ENCODE results near the gene TCF19. TPM values are rescaled to one million over a fixed set of nuclear protein-coding genes. Genes with fewer than 3 reads are reported as not detected.
A peak's percentile ranks its signal among the peaks of the same experiment; 100 is the strongest.

TCF19 gene, protein sequence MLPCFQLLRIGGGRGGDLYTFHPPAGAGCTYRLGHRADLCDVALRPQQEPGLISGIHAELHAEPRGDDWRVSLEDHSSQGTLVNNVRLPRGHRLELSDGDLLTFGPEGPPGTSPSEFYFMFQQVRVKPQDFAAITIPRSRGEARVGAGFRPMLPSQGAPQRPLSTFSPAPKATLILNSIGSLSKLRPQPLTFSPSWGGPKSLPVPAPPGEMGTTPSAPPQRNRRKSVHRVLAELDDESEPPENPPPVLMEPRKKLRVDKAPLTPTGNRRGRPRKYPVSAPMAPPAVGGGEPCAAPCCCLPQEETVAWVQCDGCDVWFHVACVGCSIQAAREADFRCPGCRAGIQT
- polyA plus RNA-seq, result 14.9 TPM

DNA sequence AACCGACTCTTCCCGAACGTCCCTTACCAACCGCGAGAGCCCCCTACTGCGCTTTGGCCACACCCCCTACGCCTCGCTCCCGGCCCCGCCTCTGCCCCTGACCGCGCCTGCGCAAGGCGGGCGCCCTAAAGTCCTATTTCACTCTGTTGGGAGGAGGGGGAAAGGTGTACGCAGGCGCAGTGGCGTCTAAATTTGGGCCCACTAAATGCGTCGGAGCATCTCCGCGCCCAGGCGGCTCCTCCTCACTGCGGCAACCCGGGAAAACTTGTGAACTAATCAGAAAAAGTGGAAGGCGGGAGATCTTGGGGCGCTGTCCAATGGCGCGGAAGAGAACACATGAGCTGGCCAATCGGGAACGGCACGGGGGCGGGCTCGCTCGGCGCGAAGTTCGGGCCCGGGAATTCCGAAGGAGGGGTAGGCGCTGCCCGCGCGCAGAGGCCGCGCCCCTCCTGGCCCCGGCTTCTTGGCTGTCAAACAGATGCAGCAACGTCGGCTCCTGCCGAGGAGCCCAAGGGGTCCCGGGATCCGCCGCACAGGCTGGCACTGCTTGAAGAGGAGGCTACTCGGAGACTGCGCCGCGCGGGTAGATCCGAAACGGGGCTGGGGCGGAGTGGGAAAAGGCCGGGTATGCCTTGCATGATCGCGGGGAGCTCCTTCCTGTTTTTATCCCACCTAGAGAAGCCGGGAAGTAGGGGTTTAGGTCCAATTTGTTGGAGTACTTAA lies at the start of gene TCF19:
Gene TCF19 (plus strand): TSS at position 450 of the 723 bp plus-strand sequence. CDS start 881 bp downstream, outside the sequence.
- Mint-ChIP-seq H3K4me3 (peak within 1 kb of the TSS; percentile 81 to 97 (median 93)), H3K27me3 (no peaks in the 10 kb centered on the region), H3K27ac (peak within 1 kb of the TSS; percentile 36 to 98 (median 94)), H3K36me3 (peaks cover 2% of the 10 kb centered on the region), H3K4me1 (peaks cover 9 to 25% (median 13%) of the 10 kb centered on the region in 3 donors), H3K9me3 (no peaks in the 10 kb centered on the region)

- Mint-ChIP-seq H3K27me3 (peaks cover 24% of the 10 kb centered on the region), H3K4me1 (peaks cover 0 to 7% (median 1%) of the 10 kb centered on the region in 3 donors), H3K9me3 (no peaks in the 10 kb centered on the region), H3K36me3 (no peaks in the 10 kb centered on the region), H3K27ac (no peak overlapping the region), H3K4me3 (no peak overlapping the region)
Observed at GRCh38 chr6:31110825-31111582, 47.4 kb upstream of the TCF19 start.

- no peak overlapping the region for H3K4me3 Mint-ChIP-seq
- H3K36me3 Mint-ChIP-seq, result no peaks in the 10 kb centered on the region
- H3K4me1 Mint-ChIP-seq, result peaks cover 0 to 7% (median 0%) of the 10 kb centered on the region in 3 donors
- H3K27ac Mint-ChIP-seq, result no peak overlapping the region
- H3K9me3 Mint-ChIP-seq, result no peaks in the 10 kb centered on the region
- H3K27me3 Mint-ChIP-seq, result peaks cover 27% of the 10 kb centered on the region
Observed at GRCh38 chr6:31111712-31112111, 46.7 kb upstream of the TCF19 start.

GRCh38 chr6:31112478-31112877 lies 45.9 kb upstream of the TCF19 start, which contains the start of gene C6orf15:
C6orf15 (minus strand) TSS chr6:31112575; CDS start chr6:31112555, 20 bp downstream.
- Mint-ChIP-seq H3K4me1 (peaks cover 0 to 7% (median 0%) of the 10 kb centered on the region in 3 donors), H3K9me3 (no peaks in the 10 kb centered on the region), H3K27me3 (peaks cover 27% of the 10 kb centered on the region), H3K4me3 (no peak within 1 kb of the TSS), H3K36me3 (no peaks in the 10 kb centered on the region), H3K27ac (no peak within 1 kb of the TSS)

- H3K9me3 Mint-ChIP-seq, result no peaks in the 10 kb centered on the region
- H3K27me3 Mint-ChIP-seq, result peaks cover 29% of the 10 kb centered on the region
- H3K27ac Mint-ChIP-seq, result no peak overlapping the region
Observed at GRCh38 chr6:31113861-31114540, 44.4 kb upstream of the TCF19 start.

DNA sequence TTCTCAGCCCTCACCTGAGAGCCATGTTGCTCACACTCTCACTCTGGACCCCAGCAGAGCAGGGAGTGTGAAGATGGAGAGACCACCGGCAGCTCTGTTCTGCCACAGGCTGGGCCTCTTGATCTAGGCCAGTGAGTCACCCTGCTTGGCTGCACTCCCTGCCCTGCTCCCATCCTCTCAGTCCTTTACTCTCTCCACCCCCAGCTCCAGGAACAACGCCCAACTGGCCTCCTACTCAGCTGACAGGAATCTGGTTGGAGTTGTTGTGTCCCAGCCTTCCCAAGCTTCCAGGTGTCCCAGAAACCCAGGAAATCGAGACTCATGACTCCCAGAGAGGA lies 43.9 kb upstream of the TCF19 start, which contains the start of gene PSORS1C1:
Gene PSORS1C1 (plus strand): TSS at position 260 of the 338 bp plus-strand sequence. CDS start 14,833 bp downstream, outside the sequence.
- no peaks in the 10 kb centered on the region for H3K9me3 Mint-ChIP-seq
- H3K36me3 Mint-ChIP-seq, result no peaks in the 10 kb centered on the region
- H3K27me3 Mint-ChIP-seq, result peaks cover 28% of the 10 kb centered on the region
- peaks cover 0 to 7% (median 0%) of the 10 kb centered on the region in 3 donors for H3K4me1 Mint-ChIP-seq
- no peak within 1 kb of the TSS for H3K27ac Mint-ChIP-seq
- no peak within 1 kb of the TSS for H3K4me3 Mint-ChIP-seq

More at GRCh38 chr6:31113861-31114540, 44.4 kb upstream of the TCF19 start:
- Mint-ChIP-seq H3K36me3 (no peaks in the 10 kb centered on the region), H3K4me1 (peaks cover 0 to 7% (median 0%) of the 10 kb centered on the region in 3 donors), H3K4me3 (no peak overlapping the region)

DNA sequence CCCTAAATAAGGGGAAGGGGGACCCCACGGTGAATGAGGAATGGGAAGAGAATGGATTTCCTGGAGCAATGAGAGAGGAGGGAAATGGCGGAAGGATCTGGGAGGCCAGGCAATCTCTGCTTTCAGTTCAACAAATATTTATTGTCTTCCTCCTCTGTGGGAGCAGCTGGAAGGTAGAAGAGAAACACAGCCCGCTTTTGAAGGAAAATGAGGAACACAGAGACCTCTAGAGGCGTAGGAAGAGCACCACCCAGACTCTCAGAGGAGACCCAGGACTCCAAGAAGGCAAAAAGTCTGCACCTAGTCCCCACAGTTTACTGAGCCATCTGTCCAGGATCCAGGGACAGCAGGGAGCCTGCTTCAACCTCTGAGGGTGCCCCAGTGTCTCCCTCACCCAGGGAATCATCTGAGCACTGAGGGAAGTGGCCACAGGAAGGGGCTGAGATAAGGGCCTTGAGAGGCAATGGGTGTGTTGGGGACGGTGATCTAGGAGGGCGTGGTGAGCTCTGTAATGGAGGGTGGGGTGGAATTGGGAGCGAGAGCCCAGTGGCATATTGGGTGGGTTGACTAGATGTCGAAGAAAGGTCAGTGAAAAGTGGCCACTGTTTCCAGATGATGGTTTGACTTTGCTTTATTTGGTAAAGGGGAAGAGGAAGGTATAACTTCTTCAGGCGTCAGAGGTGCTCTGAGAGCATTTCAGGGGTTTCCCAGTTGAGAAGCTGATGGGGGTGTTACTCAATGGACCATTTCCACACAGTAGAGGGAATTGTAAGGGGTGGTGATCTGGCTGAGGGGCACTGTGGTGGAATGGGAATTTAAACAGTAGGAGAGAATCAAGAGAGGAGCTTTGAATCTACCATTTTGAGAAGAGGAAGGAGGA lies 43.2 kb upstream of the TCF19 start:
- H3K4me3 Mint-ChIP-seq, result no peak overlapping the region
- H3K27me3 Mint-ChIP-seq, result peaks cover 28% of the 10 kb centered on the region

GRCh38 chr6:31115941-31116560 lies 42.3 kb upstream of the TCF19 start:
- H3K4me1 Mint-ChIP-seq, result peaks cover 0 to 7% (median 0%) of the 10 kb centered on the region in 3 donors
- no peaks in the 10 kb centered on the region for H3K36me3 Mint-ChIP-seq
- H3K27ac Mint-ChIP-seq, result no peak overlapping the region
- H3K27me3 Mint-ChIP-seq, result peaks cover 23% of the 10 kb centered on the region
- no peak overlapping the region for H3K4me3 Mint-ChIP-seq
- no peaks in the 10 kb centered on the region for H3K9me3 Mint-ChIP-seq

More for the DNA sequence above, 43.2 kb upstream of the TCF19 start:
- H3K9me3 Mint-ChIP-seq, result no peaks in the 10 kb centered on the region
- H3K36me3 Mint-ChIP-seq, result no peaks in the 10 kb centered on the region
- H3K27ac Mint-ChIP-seq, result no peak overlapping the region
- H3K4me1 Mint-ChIP-seq, result peaks cover 0 to 7% (median 0%) of the 10 kb centered on the region in 3 donors

- no peak overlapping the region for H3K27ac Mint-ChIP-seq
- H3K36me3 Mint-ChIP-seq, result no peaks in the 10 kb centered on the region
- H3K27me3 Mint-ChIP-seq, result peaks cover 20% of the 10 kb centered on the region
- no peaks in the 10 kb centered on the region for H3K9me3 Mint-ChIP-seq
- peak overlapping the region in 1 of 4 donors; percentile 79 for H3K4me3 Mint-ChIP-seq
- peaks cover 0 to 7% (median 0%) of the 10 kb centered on the region in 3 donors for H3K4me1 Mint-ChIP-seq
Observed at GRCh38 chr6:31116661-31117385, 41.6 kb upstream of the TCF19 start.

DNA sequence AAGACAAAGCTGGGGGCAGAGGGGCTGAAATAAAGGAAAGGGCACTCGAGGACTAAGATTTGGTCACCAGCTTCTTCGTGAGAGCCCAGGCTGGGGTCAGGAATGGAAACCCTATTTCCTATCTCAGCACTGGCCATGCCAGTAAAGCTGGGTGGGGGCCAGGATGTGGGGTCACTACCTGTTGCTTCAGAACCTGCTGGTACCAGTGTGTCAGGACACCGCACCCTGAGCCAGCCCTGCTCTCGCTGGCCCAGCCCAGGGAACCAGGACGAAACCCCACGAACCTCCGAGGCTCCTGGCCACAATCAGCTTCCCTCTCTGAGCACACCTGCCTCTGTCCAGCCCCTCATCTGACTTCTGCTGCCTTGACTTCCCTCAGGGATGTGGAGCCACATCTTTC lies 40.2 kb upstream of the TCF19 start:
- Mint-ChIP-seq H3K27me3 (peaks cover 17% of the 10 kb centered on the region), H3K27ac (no peak overlapping the region), H3K4me1 (peaks cover 0 to 7% (median 0%) of the 10 kb centered on the region in 3 donors), H3K9me3 (no peaks in the 10 kb centered on the region), H3K36me3 (no peaks in the 10 kb centered on the region), H3K4me3 (no peak overlapping the region)

GRCh38 chr6:31120151-31120915 lies 38.1 kb upstream of the TCF19 start, which contains the start of gene CDSN:
CDSN (minus strand) TSS chr6:31120446; CDS start chr6:31120419, 27 bp downstream.
- Mint-ChIP-seq H3K36me3 (peaks cover 3% of the 10 kb centered on the region), H3K27me3 (peaks cover 16% of the 10 kb centered on the region), H3K4me1 (peaks cover 0 to 4% (median 2%) of the 10 kb centered on the region in 3 donors), H3K27ac (no peak within 1 kb of the TSS), H3K9me3 (no peaks in the 10 kb centered on the region), H3K4me3 (no peak within 1 kb of the TSS)

DNA sequence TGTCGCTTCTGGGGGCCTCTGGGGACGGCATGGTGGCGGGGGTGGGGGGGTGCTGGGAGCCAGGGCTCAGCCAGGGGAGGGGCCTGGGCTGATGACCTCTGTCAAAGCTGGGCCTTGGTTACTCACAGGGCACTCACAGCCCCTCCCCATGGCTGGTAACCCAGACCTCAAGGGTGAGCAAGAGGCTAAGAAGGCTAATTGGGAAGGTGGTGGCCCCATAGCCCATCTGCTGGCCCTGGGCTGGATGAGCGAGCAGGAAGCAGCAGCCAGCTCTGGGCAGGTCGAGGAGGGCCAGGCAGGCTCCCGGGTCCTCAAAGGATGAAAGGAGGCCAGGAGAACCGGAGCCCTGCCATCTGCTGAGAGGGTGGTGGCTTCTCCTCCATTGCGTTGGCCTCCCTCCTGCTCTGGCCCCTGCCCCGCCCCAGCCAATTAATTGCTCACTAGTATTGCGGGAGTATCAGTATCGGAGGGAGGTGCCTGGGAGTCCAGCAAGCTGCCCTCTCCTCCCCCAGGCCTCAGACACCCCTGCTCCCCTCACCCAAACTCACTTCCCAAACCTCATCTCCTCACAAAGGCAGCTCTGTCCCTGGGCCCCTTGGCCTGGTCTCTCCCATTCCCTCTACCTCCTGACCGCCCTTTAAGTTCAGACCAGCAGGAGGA lies 37.1 kb upstream of the TCF19 start:
- Mint-ChIP-seq H3K9me3 (no peaks in the 10 kb centered on the region), H3K36me3 (peaks cover 3% of the 10 kb centered on the region), H3K4me3 (no peak overlapping the region), H3K27me3 (peaks cover 8% of the 10 kb centered on the region), H3K27ac (no peak overlapping the region), H3K4me1 (peaks cover 0 to 3% (median 0%) of the 10 kb centered on the region in 3 donors)

Data from IgD-negative memory B cell (primary cell).